Esophagus squamous epithelium (tissue), 4 donors: ENCODE data around the gene RNASE7.

ENCODE experiments used
- CTCF ChIP-seq, 6 experiments: fragments of 450-650 bp in 4 of 6; fragments of 200-600 bp in 2 of 6; sonication (generic) in 2 of 6; IDR thresholded peaks; one replicate each; pipeline ENCODE4 v1.5.1; 2016 to 2019; ENCODE audit warnings: antibody characterized with exemption in 6 of 6, mild to moderate bottlenecking in 4 of 6, moderate library complexity in 4 of 6
- POLR2A ChIP-seq, 4 donors: fragments of 450-650 bp; IDR thresholded peaks; one replicate each; pipeline ENCODE4 v1.6.1; 2017; ENCODE audit warnings: antibody characterized with exemption in 4 of 4, mild to moderate bottlenecking in 4 of 4, moderate library complexity in 3 of 4

DNA sequence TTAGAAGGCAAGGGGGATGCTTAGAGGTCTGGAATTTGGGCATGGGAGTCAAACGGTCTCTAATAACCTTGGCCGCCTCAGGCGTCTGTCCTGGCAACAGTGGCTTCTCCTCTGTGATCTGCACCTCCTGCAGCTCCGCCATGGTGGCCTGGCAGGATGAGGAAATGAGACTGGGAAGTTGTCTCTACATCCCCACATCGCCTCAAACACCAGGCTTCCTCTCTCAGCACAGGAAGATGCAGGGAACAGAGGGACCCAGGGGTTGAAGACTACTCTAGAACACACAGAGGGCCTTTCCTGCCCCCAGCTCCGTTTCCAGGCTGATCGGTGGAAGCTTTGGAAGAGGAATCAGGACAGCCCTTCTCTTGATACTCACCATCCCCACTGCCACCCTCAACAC is 19.0 kb upstream of the RNASE7 start:
- TF ChIP-seq CTCF (IDR thresholded peaks at IDR 0.05) (no peak), POLR2A (IDR thresholded peaks at IDR 0.05) (no peak)
